HG02973 (cell line): ENCODE measurements around the gene UAP1L1.
"Not testable (repeated sequence)": the region's sequence is repeated elsewhere in the genome, so short reads cannot be mapped to it uniquely, and the experiment has no call there.

Experiments used
- ATAC-seq: cut with Tn5 transposase; IDR thresholded peaks from one replicate; pipeline ENCODE4 v1.9.1; 2021; ENCODE audit warnings: moderate library complexity; ENCODE audit not compliant: unreplicated experiment

Gene UAP1L1

GRCh38 chr9:137055385-137056364, 21.6 kb upstream of the UAP1L1 start:
- ATAC-seq: no peak

- no peak for ATAC-seq
These were observed 20.4 kb upstream of the UAP1L1 start for GRCh38 chr9:137056739-137057415.

GRCh38 chr9:137057545-137057944, 19.8 kb upstream of the UAP1L1 start:
- ATAC-seq: no peak

GRCh38 chr9:137058521-137059234, 18.6 kb upstream of the UAP1L1 start:
- no peak for ATAC-seq

DNA sequence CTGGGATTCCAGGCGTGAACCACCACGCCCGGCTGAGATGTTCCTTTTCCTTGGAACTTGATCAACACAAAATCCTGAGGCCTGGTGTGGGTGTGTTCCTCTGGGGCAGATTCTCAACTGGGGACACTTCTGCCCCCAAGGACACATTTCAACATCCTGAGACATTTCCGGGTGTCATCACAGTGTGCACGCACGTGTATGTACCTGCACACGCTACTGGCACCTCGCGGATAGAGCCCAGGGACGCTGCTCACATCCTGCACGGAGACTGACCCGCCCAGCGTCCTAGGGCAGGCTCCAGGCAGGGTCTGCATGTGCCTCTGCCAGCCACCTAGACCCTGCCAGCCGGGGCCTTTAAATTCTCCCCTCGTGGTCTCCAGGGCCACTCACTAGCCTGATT, 14.9 kb upstream of the UAP1L1 start:
- ATAC-seq: no peak

DNA sequence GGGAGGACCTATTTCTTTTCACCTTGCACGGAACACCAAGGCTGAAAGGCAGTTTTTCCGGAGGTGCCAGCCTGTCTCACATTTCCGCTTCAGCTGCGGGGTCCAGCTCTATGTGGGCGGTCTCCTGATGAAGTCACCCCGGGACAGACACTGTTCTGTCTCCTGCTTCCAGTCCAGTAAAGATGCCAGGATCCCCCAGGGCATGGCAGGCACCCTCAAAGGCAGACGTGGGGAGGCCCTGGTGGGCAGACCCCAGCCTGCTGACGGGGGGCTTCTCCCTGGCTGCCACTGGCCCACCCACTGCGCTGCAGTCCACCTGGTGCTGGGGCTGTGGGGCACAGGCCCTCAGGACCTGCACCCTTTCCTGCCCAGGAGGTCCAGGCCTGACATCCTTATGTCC, 14.5 kb upstream of the UAP1L1 start:
- ATAC-seq: not testable (repeated sequence)

DNA sequence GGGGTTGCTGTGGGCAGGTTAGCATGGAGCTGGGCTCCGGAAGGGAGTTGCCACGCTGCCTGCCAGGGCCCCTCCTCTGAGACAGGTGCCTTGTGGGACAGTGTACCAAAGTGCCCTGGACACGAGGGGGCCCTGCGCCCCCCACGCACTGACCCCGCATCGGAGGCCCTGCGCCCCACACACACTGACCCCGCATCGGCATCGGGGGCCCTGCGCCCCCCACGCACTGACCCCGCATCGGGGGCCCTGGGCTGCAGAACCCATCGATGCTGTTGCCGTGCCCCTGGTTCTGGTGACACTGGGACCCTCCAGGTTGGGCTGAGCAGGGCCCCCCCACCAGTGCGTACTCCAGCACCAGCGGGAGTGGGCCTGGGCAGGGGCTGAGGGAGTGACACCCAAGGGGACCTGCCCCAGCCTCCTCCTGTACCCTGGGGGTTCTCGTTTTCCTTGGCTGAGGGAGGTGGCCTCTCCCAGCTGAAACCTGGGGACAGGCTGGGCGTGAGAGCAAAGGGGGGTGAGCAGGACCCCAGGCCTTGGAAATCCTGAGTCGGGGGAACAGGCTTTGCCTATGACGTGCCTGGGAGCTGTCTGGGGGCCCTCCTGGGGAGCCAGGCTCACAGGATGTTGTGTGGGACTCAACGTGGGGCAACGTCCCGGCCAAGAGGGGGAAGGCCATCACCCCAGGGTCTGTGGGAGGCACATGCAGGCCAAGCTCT, 13.8 kb upstream of the UAP1L1 start:
- no peak for ATAC-seq

GRCh38 chr9:137064027-137064879, 13.1 kb upstream of the UAP1L1 start:
- ATAC-seq: no peak

- ATAC-seq: no peak
These were observed 12.5 kb upstream of the UAP1L1 start for GRCh38 chr9:137064880-137065164.

GRCh38 chr9:137065336-137065967, 11.9 kb upstream of the UAP1L1 start:
- ATAC-seq: no peak

DNA sequence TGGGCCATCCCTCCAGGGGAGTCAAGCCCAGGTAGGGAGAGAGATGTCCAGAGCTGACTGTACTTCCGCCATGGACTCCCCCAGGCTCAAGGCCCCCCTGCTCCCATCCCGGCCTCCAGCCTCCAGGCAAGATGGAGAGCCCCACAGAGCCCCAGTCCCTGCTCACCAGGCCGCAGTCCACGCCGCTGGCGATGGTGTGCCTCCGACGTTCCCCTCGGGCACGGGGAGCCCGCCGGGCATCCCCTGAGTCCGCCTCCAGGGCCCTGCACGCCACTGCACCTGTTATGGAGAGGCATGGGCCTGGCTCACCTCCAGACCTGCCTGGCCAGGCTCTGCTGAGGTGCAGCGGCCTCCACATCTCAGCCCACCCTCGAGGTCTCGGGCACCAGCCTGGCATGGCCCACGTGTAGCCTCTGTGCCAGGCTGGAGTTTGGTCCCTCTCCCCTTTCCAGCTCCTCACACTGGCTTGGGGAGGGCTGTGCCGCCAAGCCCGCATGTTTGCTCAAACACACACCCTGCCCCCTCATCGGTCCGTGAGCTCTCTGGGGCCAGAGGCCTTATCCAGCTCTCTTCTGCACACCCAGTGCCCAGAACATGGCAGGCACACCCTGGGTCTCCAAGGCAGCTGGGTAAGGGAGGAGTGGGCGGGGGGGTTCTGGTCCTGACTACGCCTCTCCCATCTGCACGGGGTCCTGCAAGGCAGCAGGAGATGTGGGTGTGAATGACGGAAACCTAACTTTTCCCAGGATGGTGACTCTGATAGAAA, 11.0 kb upstream of the UAP1L1 start:
- no peak for ATAC-seq

DNA sequence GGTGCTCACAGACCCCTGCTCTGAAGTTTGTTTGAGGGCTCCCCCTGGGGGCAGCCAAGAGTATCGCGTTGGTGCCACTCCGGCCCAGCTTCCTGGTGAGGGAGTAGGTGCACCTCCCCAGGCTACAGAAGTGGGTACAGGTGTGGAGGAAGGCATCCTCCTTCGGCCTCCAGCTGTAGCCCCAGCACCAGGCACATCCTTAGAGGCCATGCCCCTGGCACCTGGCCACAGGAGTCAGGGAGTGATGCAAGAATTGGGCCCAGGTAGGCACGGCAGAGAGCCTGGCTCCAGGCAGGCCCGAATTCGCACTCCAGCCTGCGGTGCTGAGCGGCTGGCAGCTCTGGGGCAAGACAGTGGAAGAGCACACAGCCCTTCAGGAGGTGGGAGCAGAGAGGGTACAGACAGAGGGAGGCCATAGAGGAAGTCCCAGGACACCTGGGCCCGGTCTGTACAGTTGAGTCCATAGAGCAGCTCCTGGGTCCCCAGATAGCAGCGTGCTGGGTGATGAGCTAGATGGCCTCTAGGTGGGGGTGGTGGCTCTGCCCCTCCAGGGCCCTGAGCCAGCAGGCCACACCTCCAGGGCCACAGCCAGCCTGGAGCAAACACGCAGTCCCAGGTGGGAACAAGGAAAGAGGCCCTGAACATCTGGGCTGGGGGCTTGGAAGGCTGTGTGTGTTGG, 9.3 kb upstream of the UAP1L1 start:
- ATAC-seq: peak; percentile 30

- no peak for ATAC-seq
These were observed 8.5 kb upstream of the UAP1L1 start for GRCh38 chr9:137068539-137069507.

DNA sequence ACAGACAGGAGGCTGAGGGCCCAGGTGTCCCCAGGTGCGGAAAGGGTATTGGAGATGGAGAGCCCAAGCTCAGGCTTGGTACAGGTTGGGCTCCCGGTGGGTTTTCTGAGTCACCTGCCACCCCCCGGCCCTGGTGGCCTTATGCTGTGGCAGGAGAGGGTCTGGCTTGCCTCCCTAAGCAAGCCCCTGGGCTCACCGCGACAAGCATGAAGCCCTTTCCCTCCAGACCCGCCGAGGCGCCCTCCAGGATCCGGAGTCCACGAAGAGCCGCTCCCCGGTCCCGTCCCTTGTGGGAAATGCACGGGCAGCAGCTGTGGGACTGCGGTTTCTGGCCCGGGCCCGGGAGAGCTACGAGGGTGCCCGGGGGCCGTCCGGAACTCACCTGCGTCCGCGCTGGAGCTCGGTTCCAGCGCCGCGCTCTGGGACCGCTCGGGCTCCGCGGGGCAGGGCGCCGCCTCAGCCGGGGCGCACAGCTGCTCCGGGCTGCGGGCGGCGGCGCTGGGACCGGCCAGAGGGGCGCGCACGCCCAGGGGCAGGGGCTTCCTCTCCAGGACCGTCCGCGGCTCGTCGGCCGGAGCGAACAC, 7.7 kb upstream of the UAP1L1 start:
- ATAC-seq: no peak

GRCh38 chr9:137070201-137070905, 7.0 kb upstream of the UAP1L1 start, which contains the start of gene SAPCD2:
SAPCD2 (minus strand) TSS chr9:137070557; CDS start chr9:137070460, 97 bp downstream.
- peak; percentile 59 for ATAC-seq

GRCh38 chr9:137070906-137071275, 6.4 kb upstream of the UAP1L1 start:
- ATAC-seq: peak; percentile 7
